Stimulated activated CD8-positive, alpha-beta memory T cell treated with anti-CD3 and anti-CD28 coated beads, Interleukin-4, amount 100 ng/mL, for 4 hours (primary cell): ENCODE measurements around the gene USHBP1.

Experiments
- DNase-seq, 2 donors: peaks; one replicate each; pipeline ENCODE4 v3.0.0-alpha.2; 2020; ENCODE audit warnings: low read depth in 2 of 2, low spot score in 1 of 2

USHBP1 gene

DNA sequence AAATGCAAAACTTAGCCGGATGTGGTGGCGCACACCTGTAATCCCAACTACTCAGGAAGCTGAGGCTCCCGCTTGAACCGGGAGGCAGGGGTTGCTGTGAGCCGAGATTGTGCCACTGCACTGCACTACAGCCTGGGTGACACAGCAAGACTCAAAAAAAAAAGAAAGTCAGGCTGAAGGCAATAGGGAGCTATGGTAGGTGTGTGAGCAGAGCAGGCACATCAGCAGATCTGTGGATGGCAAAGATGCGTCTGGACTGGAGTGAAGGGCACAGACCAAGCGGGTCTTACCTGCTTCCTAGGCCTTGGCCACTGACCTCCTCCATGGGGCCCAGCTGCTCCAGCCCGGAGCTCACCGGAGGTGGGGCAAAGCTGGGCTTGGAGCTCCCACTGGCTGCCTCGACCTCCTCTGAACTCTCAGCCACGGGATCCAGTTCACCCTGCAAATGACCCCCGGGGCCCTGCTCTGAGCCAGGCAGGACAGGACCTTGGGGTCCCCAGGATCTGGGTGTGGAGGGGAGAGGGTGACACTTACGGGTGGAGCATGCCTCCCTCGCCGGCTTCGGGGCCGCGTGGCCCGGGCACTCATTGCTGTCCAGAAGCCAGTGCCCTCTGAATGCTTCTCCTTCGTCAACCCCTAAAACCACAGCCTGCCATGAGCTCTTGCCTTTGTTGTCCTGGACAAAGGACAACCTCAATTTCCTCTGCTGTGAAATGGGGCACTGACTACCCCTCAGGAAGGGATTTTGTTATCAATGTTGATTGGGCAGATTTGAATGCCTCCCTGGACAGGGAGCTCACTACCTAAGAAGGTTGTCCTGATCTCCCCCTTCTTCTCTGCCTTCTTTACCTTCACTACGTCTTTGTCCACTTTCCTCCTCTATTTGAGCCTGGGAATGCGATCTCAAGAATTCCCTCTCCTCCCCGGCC, 569 bp downstream of the USHBP1 start:
- DNase-seq: no peak

DNA sequence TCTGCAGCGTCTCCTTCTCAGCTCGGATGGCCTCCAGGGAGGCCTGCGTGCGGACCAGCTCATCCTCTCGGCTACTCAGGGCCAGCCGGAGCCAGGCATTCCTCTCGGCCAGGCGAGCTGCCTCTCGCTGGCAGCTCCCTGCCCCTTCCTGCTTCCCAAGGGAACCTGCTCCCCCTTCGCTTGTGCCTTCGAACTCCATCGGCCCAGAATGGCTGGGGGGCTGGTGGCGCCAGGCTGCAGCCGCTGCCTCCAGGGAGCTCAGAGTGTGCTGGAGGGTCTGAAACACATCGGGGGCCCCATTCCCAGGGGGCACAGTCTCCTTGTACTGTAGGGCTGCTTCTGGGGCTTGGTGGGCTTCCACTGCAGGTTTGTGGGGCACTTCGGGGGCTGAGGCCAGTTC, 2.0 kb downstream of the USHBP1 start:
- no peak for DNase-seq

DNA sequence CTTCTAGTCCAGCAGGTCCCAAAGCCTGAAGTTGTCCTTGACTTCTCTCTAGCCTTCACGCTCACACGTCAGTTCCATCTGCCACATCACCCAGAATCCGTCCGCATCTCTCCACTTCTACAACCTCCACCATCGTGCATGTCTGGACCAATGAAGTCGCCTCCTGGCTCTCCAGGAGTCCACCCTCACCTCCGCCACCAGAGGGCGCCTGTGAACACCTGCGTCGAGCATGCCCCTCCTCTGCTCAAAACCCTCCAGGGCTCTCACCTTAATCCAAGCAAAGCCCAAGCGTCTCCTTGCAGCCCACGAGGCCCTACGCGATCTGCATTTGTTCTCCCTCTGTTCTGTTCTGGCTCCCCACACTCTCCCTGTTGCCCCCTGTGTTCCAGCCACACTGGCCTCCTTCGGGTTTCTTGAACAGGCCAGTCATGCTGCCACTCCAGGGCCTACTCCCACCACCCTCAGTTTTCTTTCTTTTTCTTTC, 3.7 kb downstream of the USHBP1 start:
- peak; percentile 74 to 85 for DNase-seq

DNA sequence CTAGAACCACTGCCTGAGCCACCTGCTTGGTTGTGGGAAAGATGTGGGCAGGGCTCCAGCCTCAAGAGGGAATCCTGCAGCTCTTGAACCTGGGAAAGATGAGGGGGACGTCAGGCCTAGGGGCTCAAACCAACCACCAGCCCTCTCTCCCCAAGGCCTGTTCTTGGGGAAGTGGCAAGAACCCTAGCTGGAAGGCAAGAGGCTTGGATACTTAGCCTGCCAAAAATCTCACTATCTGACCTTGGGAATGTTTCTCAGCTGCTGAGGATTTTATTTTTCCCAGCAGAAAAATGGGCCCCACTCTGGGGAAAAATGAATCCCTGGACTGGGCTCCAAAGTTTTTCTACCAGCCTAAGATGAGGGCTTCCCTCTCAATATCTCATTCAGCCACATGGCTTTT, 4.6 kb downstream of the USHBP1 start:
- DNase-seq: no peak

DNA sequence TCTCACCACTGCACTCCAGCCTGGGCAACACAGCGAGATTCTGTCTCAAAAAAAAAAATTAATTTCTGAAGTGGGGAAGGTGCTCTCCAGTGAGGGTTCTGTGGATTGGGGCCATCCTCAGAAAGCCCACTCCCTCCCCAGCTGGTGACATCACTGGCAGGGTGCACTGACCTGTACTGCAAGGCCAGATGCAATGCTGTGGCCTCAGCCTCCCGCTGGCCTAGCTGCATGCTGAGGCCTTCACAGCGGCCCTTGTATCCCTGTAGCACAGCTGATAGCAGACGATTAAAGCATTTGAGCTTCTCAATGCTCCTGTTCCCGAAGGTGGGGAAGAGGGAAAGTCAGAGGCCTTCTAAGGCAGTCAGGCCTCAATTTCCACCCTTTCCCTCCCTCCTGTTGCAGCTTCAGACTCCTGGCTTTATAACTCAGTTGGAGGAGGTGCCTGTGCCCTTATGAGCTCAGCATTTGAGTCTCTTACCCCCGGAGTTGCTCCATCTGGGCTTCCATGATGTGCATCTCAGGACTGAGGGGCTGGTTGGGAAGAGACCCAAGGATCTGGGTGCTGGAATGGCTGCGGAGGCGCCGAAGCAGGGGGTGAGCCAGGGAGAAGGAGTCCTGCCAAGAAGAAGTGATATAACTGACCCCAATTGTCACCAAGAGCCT, 5.3 kb downstream of the USHBP1 start:
- DNase-seq: no peak

DNA sequence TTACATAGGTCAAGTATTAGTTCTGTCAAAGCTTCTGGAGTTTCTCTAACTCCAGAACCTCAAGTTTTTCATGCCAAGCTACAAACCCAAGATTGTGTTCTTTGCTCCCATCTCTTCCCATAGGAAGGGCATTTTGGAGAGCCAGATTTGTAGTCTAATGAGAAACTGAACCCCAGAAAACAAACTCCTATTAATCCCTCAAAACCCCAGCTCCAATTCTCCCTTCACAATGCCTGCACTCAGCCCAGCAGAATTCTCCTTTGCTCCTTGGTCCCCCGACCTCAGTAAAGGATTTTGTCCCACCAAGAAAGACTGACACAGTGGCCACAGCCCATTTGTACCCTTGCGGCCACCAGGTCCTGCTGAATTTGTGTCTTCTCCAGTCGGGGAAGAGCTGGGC, 8.4 kb downstream of the USHBP1 start:
- no peak for DNase-seq

DNA sequence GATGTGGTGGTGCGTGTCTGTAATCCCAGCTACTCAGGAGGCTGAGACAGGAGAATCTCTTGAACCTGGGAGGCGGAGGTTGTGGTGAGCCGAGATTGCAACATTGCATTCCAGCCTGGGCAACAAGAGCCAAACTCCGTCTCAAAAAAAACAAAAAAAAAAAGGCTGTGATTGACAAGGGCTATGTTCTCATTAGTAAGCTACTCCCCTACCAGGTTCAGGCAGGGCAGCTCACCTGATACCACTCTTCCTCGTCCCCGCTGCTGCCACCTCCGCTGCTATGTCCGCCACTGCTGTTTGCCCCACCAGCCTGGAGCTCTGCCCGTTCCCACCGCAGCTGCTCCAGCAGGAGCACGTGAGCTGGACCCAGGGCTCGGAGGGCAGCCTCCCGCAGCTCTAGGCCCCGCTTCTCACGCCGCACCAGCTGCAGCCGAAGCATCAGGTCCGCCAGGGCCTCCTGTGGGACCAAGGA, 9.4 kb downstream of the USHBP1 start:
- DNase-seq: no peak

DNA sequence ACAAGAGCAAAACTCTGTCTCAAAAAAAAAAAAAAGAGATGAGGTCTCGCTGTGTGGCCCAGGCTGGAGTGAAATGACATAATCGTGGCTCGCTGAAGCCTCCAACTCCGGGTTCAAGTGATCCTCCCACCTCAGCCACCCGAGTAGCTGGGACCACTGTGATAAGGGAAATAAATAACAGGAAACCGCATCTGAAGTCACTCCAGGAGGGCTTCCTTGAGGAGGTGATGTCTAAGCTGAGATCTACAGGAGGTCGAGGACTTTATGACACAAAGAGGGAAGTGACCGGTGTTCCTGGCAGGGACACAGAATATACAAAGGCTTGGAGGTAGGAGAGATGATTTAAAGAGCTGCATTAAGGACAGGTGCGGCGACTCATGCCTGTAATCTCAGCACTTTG, 9.9 kb downstream of the USHBP1 start:
- DNase-seq: no peak

DNA sequence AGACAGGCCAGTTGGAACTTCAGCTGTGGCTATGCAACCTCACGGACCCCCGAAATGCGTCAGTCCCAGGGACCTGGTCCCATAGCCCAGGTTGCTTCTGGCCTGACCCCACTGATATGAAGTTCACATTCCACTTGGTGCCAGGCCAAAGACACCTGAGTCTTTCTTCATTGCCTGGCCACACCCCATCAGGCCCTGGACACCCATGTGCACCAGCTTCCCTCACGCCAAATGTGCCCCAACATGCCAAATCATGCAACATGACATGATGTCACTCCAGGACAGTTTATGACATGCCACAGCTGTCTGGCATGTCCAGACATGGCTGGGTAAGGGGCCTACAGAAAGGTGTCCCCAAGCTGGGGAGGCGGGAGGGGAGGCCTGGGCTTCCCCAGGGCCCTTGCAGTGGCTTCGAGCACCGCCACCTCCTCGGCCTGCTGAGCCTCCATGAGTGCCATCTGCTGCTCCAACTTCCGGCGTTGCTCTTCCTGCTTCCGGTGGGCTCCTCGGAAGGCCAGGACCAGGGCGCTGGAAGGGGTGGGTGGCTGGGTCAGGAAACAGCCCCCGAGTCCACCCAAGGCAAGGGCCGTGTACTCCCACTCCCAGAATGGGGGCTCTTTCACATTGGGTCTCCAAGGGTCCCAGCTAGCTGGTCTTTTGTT, 14.5 kb downstream of the USHBP1 start:
- no peak for DNase-seq

DNA sequence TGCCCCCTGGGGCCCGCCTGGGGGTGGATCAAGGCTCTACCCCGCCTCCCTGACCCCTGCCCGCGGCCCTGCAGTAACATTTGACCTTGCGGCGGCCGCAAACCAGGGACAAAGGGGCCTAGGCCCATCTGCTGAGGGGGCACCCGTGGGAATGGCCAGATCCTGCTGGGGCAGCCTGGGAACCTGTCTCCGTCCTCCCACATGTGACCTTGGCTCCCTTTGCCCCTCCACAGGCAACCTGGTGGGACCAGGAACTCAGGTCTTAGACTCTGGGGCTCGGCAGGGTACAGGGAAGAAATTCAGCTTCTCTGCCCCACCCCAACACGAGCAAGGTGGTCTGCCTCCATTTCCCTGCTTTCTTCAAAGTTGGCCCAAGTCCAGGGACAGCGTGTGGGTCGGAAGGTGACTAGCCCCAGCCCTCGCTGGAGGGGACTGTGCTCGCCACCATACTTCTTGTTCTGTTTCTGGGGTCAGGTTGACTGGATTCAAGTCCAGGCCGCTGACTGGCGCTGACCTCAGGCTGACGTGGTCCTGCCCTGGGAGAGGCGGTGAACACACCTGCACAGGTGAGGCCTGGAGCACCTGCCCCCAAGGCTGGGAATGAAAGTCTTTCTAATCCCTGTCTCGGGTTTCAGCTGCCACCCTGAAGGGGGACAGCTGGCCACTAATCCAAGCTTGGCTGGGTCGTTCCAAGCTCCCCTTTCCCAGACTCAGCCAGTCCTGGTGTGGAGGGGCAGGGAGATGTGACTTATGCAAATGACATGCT, 16.4 kb downstream of the USHBP1 start:
- no peak for DNase-seq

DNA sequence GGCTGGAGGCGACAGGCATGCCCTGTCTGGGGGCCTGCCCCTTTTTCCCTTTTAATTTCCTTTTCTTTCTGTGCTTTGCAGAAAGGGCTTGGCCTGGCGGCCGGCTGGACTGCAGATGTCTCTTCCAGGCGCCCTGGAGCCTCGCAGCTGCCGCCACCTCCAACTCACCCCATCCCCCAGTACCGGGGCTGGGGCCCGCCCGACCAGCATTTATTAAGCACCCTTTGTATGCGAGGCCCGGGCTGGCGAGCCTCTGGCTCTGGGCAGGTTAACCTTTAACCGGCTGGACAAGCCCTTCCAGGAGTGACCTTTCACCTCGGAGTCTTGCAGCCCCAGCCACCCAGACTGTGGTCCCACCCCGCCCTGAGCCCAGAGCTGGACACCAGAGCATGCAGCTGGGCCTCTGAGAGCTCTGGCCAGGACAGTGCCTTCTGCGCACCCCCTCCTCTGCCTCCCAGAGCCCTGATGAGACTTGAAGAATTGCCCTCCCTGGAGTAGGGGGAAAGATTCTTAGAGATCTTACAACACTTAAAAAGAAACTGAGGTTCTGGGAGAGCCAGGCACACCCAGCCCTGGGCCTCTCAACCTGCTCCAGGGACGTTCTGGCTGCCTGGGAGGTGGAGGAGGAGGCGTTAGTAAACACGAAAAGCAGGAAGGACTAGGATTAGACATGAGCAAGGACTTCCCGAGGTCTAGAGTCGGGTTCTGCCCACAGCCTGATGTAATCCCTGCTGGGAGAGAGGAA, 17.7 kb downstream of the USHBP1 start:
- DNase-seq: no peak

DNA sequence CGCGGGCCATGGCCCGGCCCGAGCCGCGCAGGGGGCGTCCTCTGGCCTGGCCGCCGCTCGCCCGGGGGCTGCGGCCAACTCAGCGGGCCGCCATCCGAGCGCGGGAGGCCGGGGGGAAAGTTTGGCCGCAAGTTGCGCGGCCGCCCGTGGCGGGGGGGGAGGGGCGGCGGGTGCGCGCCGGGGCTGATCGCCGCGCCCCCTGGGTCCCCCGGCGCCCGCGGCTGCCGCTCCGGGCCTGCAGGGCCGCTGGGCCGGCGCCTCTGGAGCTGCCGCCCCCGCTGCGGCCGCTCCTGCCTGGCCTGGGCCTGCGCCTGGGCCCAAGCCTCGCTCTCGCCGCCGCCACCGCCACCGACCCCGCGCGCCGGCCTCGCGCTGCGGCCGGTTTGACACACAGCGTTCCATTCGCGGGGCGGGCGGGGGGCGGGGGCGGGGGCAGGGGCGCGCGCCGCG, 19.0 kb downstream of the USHBP1 start, which contains the start of gene NR2F6:
Gene NR2F6, minus strand, starts transcription at position 385 of the 450 bp plus-strand sequence. CDS start 699 bp downstream, outside the sequence.
- no peak for DNase-seq

DNA sequence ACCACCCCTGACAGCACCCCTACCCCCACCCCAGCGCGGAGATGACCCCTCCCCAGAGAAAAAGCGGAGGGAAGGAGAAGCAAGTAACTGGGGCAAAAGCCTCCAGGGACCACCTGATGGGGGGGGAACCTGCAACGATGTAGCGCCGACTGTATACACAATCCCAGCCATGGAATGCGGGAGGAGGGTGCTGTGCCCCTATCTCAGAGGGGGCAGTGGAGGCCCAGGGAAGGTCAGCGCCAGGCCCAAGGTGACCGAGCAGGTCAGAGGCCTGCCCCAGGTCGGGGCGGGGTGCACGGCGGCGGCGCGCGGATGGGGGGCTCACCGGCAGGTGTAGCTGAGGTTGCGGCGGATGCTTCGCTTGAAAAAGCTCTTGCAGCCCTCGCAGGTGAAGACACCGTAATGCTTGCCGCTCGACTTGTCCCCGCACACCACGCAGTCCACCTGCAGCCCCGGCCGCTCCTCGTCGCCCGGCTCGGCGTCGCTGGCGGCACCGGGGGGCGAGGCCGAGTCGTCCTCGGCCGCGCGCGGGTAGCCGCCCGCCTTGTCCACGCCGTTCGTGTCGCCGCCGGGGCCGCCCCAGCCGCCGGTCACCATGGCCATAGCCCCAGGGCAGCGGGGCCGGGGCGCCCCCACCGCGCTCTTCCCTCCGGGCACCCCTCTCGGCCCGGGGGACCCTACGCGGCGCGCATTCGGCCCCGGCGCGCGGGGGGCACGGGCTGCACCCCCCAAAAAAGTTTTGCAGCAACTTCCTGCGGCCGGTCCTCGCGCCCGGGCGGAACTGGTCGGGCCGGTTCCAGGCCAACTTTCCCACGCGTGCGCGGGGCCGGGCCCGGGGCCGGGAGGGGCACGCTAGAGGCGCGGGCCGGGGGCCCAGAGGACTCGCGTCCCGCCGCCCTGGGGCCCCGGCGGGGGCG, 19.7 kb downstream of the USHBP1 start:
- DNase-seq: no peak

DNA sequence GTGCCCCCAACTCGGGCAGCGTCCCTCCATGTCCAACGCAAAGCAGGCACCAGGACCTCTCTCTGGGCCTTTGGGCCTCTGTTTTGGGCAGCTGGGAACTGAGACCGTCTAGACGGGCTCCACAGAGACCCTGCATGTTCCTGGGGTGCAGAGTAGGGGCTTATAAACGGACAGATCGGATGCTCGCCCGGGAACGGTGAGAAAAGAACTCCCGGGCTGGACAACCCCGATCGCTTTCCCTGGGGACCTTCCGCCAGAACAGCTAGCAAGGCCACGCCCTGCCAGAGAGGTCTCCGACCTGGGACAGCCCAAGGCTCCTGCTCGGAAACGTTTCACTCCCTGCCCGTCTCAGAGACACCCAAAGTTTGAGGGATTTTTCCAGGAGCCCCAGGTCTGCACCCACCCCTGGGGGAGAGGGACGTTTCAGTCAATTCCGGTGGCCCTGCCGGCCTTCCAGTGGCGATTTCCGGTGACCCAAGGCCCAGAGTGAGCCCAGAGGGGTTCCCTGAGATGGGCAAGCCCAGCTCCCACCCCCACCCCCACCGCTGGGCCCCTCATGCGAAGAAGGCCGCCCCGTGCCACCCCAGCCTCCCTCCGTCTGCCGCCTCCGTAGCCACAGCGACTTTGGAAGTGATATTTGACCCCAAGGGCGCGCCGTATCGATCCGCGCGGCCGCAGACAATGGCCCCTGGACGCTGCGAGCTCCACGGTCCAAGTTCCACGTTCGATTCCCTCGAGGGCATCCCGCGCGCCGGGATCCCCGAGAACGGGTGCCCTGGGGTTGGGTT, 20.5 kb downstream of the USHBP1 start:
- no peak for DNase-seq

DNA sequence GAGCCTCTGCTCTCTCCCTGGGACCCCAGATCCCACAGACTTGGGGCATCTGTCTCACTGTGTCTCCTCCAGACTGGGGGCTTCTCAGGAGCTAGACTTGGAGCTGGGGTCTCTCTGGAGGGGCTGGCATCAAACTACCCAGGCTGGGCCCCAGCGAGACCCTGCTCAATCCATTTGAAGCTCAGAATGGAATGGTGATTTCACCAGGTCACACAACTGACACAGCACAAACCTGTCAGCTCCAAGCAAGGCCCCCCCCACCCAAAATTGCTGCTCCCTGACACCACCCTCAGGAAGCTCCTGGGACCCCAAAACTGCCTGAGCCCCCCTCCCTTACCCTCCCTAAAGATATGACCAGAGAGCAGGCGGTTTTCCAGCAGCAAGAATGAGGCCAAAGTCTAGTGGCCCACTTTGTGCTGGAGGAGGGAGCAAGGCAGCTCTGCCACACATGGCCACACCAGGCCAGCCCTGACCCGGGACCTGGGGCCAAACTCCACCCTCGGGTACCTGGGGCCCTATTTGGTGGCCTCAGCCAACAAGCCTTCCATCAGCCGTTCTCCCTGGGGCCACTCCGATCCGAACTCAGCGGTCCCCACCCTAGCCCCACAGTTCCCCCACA, 21.2 kb downstream of the USHBP1 start:
- no peak for DNase-seq

DNA sequence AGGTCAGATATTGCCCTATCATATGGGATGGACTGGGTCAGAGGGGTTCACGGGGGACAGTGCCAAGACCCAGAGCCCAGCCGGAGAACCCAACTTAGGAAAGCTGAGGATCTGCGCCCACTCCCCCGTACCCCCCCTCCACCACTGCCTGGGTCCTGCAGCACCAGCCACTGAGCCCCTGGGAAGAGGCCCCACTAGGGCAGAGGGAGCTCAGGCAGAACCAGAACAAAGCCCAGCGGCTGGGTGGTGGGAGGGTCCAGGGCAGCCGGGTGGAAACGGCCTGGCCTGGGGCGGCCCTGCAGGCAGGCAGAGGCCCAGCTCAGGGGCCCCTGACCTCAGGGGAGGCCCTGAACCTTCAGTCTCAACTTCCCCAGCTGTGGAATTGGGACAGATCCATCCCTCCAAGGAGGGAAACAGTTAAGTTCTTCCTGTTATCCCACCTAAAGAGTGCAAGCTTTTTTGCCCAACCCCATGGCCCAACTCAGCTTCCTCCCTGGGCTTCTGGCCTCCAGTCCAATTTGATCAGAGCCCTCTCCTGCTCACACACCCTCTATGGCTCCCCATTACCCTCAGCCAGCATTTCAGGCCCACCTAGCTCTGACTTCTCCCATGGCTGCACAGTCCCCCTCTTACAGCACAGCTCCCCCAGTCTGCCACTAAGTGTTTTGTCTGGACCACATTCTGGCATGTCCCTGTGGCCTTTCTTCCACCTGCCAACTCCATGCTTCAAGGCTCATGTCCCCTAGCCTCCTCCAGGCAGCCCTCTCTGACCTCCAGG, 21.9 kb downstream of the USHBP1 start:
- DNase-seq: no peak

DNA sequence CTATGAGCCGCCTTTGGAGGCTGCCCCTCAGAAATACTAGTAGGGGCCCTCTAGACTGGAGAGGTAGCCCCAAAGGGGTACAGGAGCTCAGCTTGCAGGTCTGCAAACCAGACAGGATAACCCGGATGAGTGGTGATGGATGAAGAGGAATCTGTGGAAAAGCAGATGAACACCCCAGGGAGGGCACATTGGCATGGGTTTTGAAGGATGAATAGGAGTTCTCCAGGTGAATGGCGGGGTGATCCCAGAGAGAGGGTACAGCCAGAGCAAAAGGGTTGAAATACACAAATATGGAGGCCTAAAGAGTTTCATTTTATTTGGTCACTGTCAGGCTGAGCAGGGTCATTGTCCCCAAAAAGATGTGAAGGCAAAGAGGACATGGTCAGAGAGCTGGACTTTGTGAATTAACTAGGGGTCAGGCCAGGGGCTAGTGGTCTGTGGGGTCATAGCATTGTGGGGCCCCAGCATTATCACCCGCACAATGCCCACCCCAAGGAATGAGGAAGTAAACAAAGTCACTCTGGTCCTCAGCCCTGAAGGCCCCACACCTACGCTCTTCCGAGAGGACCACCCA, 23.6 kb downstream of the USHBP1 start:
- no peak for DNase-seq
